Measurements from ENCODE around the gene SMG6.

GRCh38 chr17:2089021-2089422, 214.6 kb downstream of the SMG6 start:
- TF ChIP-seq POLR2AphosphoS5 (IDR thresholded peaks at IDR 0.05; ENCODE audit: low read depth, low read length) (no peak), CTCF (IDR thresholded peaks at IDR 0.05) (no peak), SMC3 (IDR thresholded peaks at IDR 0.05; ENCODE audit: low read depth, low read length) (no peak), MAX (IDR thresholded peaks at IDR 0.05; ENCODE audit: low read depth) (no peak), TEAD4 (IDR thresholded peaks at IDR 0.05; ENCODE audit: borderline replicate concordance, insufficient read depth) (no peak), MXI1 (IDR thresholded peaks at IDR 0.05; ENCODE audit: low read depth, low read length) (no peak), NRF1 (IDR thresholded peaks at IDR 0.05; ENCODE audit: low read depth, low read length) (no peak), NFIC (IDR thresholded peaks at IDR 0.05; ENCODE audit: borderline replicate concordance) (no peak), EP300 (IDR thresholded peaks at IDR 0.05; ENCODE audit: borderline replicate concordance in 1 of 2, low read depth in 1 of 2, low read length in 1 of 2) (no peak), RFX5 (IDR thresholded peaks at IDR 0.05; ENCODE audit: low read length) (no peak)
